DMS53 treated with DMSO at 0.1 percent for 48 hours (cell line): Measurements from ENCODE around the gene SEC16A.

Experiments used
- DNase-seq: peaks from one replicate; lab custom pipeline; 2025; ENCODE audit not compliant: unreplicated experiment; lab: John Stamatoyannopoulos, UW

SEC16A gene

DNA sequence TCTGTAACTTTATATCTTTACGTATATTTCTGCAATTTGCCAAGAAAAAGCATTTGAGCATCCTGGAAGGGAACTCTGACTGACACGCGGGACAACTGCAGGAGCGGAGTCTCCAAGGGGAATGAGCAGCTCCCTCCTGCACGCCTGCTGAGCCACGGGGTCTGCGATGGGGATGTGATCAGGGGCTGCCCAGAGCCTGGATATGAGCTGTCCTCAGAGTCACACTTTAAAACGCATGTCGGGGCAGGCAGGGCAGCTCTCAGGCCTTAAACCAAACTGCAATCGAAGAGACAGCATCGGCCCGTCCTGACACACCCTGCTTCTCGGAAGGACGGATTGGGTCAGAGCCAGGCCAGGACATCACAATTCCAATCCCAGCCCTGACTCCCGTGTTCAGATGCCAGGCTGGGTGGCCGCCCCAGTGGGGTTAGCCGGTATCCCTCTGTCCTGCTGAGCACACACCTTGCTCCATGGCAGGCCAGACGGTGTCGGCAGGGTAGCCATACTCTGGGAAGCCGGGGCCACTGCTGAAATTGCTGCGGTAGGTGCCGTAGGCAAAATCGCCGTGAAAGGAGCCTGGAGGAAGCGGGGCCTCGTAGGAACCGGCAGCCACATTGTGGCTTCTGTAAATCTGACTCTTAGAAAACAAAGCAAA, 17.2 kb downstream of the SEC16A start:
- DNase-seq: no peak

- no peak for DNase-seq
Measured at GRCh38 chr9:136464241-136464640, 18.6 kb downstream of the SEC16A start.

- no peak for DNase-seq
Measured at GRCh38 chr9:136463578-136463977, 19.3 kb downstream of the SEC16A start.

DNA sequence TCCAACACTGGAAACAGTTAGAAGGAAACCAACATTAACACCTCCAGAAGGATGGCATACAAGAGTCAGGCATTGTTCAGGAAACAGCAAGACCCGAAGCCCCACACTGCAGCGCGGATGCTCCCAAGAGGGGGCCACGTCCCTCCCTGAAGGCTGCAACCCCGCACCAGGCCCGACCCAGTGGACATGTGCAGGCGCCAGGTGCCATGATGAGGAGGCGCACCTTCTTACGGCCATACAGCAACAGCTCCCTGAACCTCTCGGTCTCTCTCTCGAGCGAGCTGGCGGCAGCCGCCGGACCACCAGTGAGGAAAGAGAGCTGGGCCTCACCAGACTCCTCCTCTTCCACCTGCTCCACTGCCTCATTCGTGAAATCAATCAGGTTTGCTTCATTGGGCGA, 20.2 kb downstream of the SEC16A start:
- DNase-seq: no peak

GRCh38 chr9:136460772-136461325, 22.0 kb downstream of the SEC16A start:
- no peak for DNase-seq

DNA sequence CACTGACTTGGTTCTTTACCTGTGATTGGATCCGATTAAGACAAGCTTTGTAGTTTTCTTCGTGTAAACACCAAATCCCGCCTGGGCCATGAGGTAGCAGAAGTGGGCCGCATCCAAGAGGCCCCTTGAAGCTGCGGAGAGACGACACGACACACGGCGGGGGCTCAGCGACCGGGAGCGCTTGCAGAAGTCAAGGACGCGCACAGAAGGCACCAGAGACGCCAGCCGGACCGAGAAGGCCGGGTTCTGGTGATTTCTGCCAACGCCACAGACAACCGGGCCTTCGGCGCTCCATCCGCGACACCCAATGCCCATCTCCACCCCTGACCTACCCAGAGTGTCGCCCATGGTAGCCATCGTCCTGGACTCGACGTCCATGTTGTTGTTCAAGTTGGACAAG, 23.4 kb downstream of the SEC16A start:
- no peak for DNase-seq

GRCh38 chr9:136457326-136457725, 25.5 kb downstream of the SEC16A start:
- DNase-seq: no peak

DNA sequence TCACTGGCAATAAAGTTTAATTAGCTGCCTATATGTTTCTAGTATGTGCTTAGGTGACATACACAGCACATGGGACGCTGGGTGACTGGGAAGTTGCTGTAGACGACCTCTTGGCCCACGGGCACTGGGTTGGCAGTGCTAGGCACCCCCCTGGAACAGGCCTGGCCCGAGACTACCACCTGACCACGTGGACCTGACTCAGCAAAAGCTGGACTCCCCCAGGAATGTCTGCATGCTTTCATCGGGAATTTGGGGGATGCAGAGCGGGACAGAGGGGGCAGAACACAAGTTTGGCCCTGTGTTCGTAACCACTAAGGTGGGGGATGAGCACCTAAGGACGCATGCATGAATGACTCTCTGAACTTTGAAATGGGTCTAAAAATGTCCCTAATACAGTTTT, 26.6 kb downstream of the SEC16A start:
- DNase-seq: no peak

- no peak for DNase-seq
Measured at GRCh38 chr9:136455043-136456002, 27.5 kb downstream of the SEC16A start.

GRCh38 chr9:136454026-136454796, 28.6 kb downstream of the SEC16A start:
- DNase-seq: no peak

GRCh38 chr9:136453326-136453725, 29.5 kb downstream of the SEC16A start:
- no peak for DNase-seq

- no peak for DNase-seq
Measured at GRCh38 chr9:136451221-136451877, 31.5 kb downstream of the SEC16A start.

GRCh38 chr9:136448655-136449054, 34.2 kb downstream of the SEC16A start:
- DNase-seq: no peak

- no peak for DNase-seq
Measured at GRCh38 chr9:136447173-136447778, 35.6 kb downstream of the SEC16A start.

DNA sequence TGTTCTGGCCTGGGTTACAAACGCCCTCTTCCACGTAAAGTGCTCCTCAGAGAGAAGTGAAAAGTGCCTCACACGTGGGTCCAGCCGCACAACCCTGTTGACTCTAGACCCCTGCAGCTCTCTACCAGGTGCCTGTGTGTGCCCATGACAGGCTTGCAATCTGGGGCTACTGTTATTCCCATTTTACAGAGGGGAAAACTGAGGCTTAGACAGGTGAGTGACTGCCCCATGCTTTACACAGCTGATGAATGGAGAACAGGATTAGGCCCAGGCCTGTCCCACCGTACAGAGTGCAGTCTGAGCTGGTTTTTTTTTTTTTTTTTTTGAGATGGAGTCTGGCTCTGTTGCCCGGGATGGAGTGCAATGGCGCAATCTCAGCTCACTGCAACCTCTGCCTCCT, 37.0 kb downstream of the SEC16A start:
- DNase-seq: no peak

- DNase-seq: no peak
Measured at GRCh38 chr9:136444102-136444501, 38.7 kb downstream of the SEC16A start.

DNA sequence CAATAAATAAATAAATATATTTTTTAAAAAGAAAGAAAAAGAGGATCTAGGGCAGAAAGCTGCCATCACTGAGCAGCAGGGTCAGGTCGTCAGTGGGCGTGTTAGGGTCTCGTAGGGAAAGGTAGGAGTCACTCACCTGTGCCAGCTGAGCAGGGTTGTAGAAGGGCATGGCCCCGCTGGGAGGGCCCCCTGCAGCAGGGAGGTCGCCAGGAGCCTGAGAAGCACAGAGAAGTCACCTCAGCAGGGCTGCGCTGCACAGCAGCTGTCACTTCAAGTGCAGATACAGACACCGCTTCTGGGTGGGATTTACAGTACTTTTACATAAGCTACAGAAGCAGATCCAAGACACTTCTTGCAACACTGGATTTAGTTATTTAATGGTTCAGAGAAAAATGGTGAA, 39.2 kb downstream of the SEC16A start:
- no peak for DNase-seq

GRCh38 chr9:136443087-136443486, 39.8 kb downstream of the SEC16A start:
- DNase-seq: no peak

- DNase-seq: no peak
Measured at GRCh38 chr9:136442265-136442664, 40.6 kb downstream of the SEC16A start.

DNA sequence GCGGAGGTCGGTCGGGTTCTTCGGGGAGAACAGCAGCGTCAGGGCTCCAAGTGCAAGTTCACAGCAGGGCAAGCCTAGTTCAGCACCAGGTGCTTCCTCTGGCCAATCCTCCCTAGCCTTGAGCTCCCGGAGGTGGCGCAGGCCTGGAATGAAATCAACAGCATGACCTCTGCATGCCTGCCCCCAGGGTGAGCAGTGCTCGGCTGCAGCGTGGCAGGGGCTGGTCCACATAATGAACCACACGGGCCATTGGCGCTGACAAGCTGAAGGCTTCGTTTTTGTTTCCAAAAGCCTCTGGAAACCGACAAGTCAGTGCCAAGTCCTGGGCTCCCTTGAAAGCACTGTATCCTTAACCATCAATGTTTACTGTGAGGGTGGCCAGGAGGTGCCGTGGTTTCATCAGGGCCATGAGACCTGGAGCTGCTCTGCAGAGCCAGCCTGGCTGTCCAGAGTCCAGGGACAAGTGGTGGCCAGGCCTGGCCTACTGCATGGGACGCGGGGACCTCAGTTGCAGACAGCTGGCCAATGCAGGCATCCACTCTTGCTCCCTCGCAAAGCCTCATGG, 41.1 kb downstream of the SEC16A start:
- no peak for DNase-seq
